Ascending aorta (tissue), 2 donors: ENCODE data around the gene CLGN. TPM values are rescaled to one million over a fixed set of nuclear protein-coding genes. Genes with fewer than 3 reads are reported as not detected.
"Not testable (repeated sequence)": the region's sequence is repeated elsewhere in the genome, so short reads cannot be mapped to it uniquely, and the experiment has no call there.

Source experiments
- DNase-seq, 2 donors: peaks; one replicate each; pipeline ENCODE4 v3.0.0-alpha.2; 2019; ENCODE audit warnings: low spot score in 2 of 2
- H3K27ac ChIP-seq, 2 donors: fragments of 200-600 bp; sonication (generic); one replicate each; pipeline ENCODE4 v1.5.1; 2016 to 2017; ENCODE audit warnings: mild to moderate bottlenecking in 1 of 2
- H3K27me3 ChIP-seq: fragments of 200-600 bp; sonication (generic); one replicate; pipeline ENCODE4 v1.5.1; 2017
- H3K36me3 ChIP-seq, 2 donors: fragments of 200-600 bp; sonication (generic); one replicate each; pipeline ENCODE4 v1.5.1; 2016
- H3K4me1 ChIP-seq, 2 donors: fragments of 200-600 bp; sonication (generic); one replicate each; pipeline ENCODE4 v1.5.1; 2016 to 2017; ENCODE audit warnings: mild to moderate bottlenecking in 1 of 2
- H3K4me3 ChIP-seq, 2 donors: fragments of 200-600 bp; sonication (generic); one replicate each; pipeline ENCODE4 v1.5.1; 2016 to 2017; ENCODE audit warnings: mild to moderate bottlenecking in 1 of 2
- H3K9me3 ChIP-seq, 2 donors: fragments of 200-600 bp; sonication (generic); one replicate each; pipeline ENCODE4 v1.5.1; 2016
- intact Hi-C: fragments of 100-400 bp; cut with DNase I; formaldehyde crosslinking; loops from one replicate; pipeline ENCODE4 v1.15.1; 2023
- total RNA-seq: library from RNA; depleted of rRNA; stranded (reverse); fragments of >200 nt; gene quantifications from one replicate; pipeline ENCODE4 v1.1.0, GENCODE V29; 2016
- TF ChIP-seq, protein P1 (sequence below), 3 experiments: fragments of 200-600 bp in 2 of 3; fragments of 450-650 bp in 1 of 3; sonication (generic) in 2 of 3; IDR thresholded peaks; one replicate each; pipeline ENCODE4 v1.5.1; 2016 to 2019; ENCODE audit warnings: antibody characterized with exemption in 3 of 3, mild to moderate bottlenecking in 1 of 3, moderate library complexity in 1 of 3

Gene CLGN
- total RNA-seq, 1 donor from 2014 or later: not detected

DNA sequence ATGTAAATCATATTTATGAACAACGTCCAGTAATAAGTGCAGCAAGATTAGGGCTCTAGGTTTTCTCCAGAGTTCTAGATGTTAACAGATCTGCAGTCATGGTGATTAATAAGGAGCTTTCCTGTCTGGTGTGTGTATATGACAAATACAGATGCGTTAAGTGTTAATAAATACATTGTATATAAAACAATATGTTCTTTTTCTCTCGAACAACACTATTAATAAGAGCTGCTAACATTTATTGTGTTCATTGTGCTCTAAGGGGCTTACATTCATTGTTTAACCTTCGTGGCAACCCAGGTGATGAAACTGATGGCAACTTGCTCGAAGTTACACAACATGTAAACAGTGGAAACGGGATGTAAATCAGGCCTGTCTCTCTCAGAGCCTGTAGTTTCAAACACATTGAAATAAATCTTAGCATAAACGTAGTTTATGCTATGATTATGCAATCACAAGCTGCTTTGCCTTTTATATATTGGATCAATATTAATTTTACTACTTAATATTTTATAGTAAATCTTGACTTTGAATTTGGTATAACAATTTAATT lies 547 bp upstream of the CLGN start:
- Histone ChIP-seq H3K27me3 (peaks cover 6% of the 10 kb centered on the region), H3K9me3 (no peaks in the 10 kb centered on the region), H3K27ac (no peak overlapping the region), H3K36me3 (no peaks in the 10 kb centered on the region), H3K4me3 (peak overlapping the region; percentile 58 to 66), H3K4me1 (peaks cover 0 to 3% of the 10 kb centered on the region in 2 donors)
- intact Hi-C loops: no loop called here
- no peak for DNase-seq
- TF ChIP-seq, protein P1, sequence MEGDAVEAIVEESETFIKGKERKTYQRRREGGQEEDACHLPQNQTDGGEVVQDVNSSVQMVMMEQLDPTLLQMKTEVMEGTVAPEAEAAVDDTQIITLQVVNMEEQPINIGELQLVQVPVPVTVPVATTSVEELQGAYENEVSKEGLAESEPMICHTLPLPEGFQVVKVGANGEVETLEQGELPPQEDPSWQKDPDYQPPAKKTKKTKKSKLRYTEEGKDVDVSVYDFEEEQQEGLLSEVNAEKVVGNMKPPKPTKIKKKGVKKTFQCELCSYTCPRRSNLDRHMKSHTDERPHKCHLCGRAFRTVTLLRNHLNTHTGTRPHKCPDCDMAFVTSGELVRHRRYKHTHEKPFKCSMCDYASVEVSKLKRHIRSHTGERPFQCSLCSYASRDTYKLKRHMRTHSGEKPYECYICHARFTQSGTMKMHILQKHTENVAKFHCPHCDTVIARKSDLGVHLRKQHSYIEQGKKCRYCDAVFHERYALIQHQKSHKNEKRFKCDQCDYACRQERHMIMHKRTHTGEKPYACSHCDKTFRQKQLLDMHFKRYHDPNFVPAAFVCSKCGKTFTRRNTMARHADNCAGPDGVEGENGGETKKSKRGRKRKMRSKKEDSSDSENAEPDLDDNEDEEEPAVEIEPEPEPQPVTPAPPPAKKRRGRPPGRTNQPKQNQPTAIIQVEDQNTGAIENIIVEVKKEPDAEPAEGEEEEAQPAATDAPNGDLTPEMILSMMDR (IDR thresholded peaks at IDR 0.05): no peak

DNA sequence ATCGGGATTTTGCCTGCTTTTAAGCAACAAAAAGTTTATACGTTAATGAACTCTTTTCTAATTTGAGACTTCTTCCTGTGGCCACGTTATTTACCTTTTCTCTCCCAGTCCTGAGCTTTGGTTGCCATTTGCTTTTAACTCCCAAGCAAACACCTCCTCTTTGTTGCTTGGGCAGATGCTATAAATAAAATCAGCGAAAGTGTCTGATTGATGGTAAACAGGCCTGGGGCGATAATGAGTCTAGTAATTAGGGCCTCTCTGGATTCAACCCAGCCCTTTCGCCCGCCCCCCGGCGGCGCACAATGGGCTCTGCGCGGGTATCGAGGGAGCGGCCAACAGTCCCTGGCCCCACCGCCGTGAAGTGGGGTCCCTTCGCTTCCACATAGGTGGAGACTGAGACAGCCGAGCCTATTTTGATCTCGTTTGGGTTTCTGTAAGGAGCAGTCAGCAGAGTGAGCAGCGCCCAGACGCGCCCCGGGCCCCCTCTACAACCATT lies 790 bp downstream of the CLGN start:
- Histone ChIP-seq H3K27ac (no peak overlapping the region), H3K27me3 (peaks cover 6% of the 10 kb centered on the region), H3K36me3 (no peaks in the 10 kb centered on the region), H3K9me3 (no peaks in the 10 kb centered on the region), H3K4me3 (peak overlapping the region; percentile 58 to 66), H3K4me1 (peaks cover 0 to 3% of the 10 kb centered on the region in 2 donors)
- TF ChIP-seq, protein P1 (IDR thresholded peaks at IDR 0.05): no peak
- intact Hi-C loops: no loop called here
- no peak for DNase-seq

DNA sequence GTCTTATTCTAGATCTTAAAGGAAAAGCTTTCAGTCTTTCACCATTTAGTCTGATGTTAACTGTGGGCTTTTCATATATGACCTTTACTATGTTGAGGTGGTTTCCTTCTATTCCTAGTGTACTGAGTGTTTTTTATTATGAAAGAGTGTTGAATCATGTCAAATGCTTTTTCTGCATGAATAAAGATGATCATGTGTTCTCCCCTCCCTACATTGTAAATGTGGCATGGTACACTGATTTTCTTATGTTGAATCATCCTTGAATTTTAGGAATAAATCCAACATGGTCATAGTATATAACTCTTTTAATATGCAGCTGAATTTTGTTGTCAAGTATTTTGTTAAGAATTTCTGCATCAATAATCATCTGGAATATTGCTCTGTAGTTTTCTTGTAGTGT lies 4.3 kb downstream of the CLGN start:
- Histone ChIP-seq H3K27ac (no peak overlapping the region), H3K9me3 (no peaks in the 10 kb centered on the region), H3K27me3 (peaks cover 6% of the 10 kb centered on the region), H3K4me1 (peaks cover 0 to 3% of the 10 kb centered on the region in 2 donors), H3K36me3 (no peaks in the 10 kb centered on the region), H3K4me3 (no peak overlapping the region)
- DNase-seq: no peak
- intact Hi-C loops: no loop called here
- TF ChIP-seq, protein P1 (IDR thresholded peaks at IDR 0.05): no peak

DNA sequence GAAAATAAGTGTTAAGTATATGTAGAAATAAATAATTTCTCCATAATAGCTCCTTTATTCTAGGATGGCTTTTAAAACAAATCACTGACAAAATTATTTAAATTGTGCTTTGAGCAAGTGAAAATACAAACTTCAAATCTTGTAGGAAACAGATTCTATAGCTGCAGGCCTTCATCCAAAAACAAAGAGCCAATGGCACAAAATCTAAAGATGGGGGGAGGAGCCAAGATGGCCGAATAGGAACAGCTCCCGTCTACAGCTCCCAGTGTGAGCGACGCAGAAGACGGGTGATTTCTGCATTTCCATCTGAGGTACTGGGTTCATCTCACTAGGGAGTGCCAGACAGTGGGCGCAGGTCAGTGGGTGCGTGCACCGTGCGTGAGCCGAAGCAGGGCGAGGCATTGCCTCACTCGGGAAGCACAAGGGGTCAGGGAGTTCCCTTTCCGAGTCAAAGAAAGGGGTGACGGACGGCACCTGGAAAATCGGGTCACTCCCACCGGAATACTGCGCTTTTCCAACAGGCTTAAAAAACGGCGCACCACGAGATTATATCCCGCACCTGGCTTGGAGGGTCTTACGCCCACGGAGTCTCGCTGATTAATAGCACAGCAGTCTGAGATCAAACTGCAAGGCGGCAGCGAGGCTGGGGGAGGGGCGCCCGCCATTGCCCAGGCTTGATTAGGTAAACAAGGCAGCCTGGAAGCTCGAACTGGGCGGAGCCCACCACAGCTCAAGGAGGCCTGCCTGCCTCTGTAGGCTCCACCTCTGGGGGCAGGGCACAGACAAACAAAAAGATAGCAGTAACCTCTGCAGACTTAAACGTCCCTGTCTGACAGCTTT lies 14.1 kb downstream of the CLGN start:
- intact Hi-C loops, H3K27me3 ChIP-seq, H3K4me1 ChIP-seq, H3K4me3 ChIP-seq, H3K9me3 ChIP-seq, H3K27ac ChIP-seq, H3K36me3 ChIP-seq, DNase-seq: not testable (repeated sequence)

DNA sequence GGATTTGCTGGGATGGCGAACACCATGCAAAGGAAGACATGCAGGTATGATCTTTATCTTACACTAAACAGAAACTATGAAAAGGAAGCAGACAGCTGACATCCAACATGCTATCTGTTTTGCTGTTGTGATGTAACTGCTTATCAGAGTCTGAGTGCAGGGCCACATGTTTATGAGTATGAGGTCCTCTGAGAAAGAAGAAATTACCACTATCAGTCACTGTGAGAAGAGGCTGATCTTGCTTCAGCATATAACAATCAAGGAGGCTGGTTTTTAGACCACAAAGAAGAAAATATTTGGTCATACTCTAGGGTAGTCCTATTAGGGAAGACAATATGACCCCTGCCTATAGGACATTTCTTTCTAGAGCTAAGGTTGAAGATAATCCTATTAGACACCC lies 18.5 kb downstream of the CLGN start:
- H3K27ac ChIP-seq: no peak overlapping the region
- intact Hi-C loops: no loop called here
- no peaks in the 10 kb centered on the region for H3K4me1 ChIP-seq
- H3K4me3 ChIP-seq: no peak overlapping the region
- no peaks in the 10 kb centered on the region for H3K9me3 ChIP-seq
- no peaks in the 10 kb centered on the region for H3K27me3 ChIP-seq
- no peak for DNase-seq
- TF ChIP-seq, protein P1 (IDR thresholded peaks at IDR 0.05): no peak
- H3K36me3 ChIP-seq: no peaks in the 10 kb centered on the region

DNA sequence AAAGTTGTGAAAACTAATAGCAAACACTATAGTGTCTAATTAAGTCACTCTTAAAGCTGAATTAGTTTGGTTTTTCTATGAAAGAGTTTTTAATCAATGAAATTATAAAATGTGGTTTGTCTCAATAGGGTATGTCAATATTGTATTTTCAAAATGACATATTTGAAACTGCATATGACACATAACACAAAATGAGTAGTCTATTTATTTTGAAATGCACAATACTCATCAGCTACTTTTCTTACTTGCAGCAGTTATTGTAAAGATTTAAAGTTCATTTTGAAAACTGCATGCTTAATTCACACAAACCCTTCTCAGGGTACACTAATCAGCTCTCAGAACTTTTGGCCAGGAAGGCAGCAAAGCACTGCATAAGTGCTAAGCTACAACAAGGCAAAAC lies 21.2 kb downstream of the CLGN start:
- H3K4me3 ChIP-seq: no peak overlapping the region

More for the DNA sequence above, 21.2 kb downstream of the CLGN start:
- Histone ChIP-seq H3K27ac (no peak overlapping the region), H3K9me3 (no peaks in the 10 kb centered on the region), H3K4me1 (no peaks in the 10 kb centered on the region), H3K27me3 (no peaks in the 10 kb centered on the region), H3K36me3 (no peaks in the 10 kb centered on the region)
- TF ChIP-seq, protein P1 (IDR thresholded peaks at IDR 0.05): no peak
- intact Hi-C loops: no loop called here
- DNase-seq: no peak
